Skin epidermis (tissue), 12 donors: ENCODE measurements around the gene FCN1.
"Not testable (repeated sequence)": the region's sequence is repeated elsewhere in the genome, so short reads cannot be mapped to it uniquely, and the experiment has no call there.

Experiments used
- H3K27ac ChIP-seq, 21 experiments: fragments of 200-600 bp; sonication (generic) in 11 of 21; one replicate each; pipeline ENCODE4 v1.5.0; 2020; ENCODE audit warnings: mild to moderate bottlenecking in 3 of 21, inconsistent platforms in 2 of 21, moderate library complexity in 2 of 21
- H3K4me3 ChIP-seq, 7 experiments: fragments of 200-600 bp; sonication (generic) in 2 of 7; one replicate each; pipeline ENCODE4 v1.5.0; 2020; ENCODE audit warnings: inconsistent platforms in 2 of 7, mild to moderate bottlenecking in 2 of 7, moderate library complexity in 1 of 7

The FCN1 gene

GRCh38 chr9:134863941-134864820 is 53.5 kb downstream of the FCN1 start:
- Histone ChIP-seq H3K27ac (no peak overlapping the region), H3K4me3 (no peak overlapping the region)

GRCh38 chr9:134863306-134863902 is 54.3 kb downstream of the FCN1 start:
- Histone ChIP-seq H3K4me3 (no peak overlapping the region), H3K27ac (no peak overlapping the region)

- Histone ChIP-seq H3K4me3 (no peak overlapping the region), H3K27ac (no peak overlapping the region)
Observed at GRCh38 chr9:134861595-134862334, 55.9 kb downstream of the FCN1 start.

- Histone ChIP-seq H3K27ac (no peak overlapping the region), H3K4me3 (no peak overlapping the region)
Observed at GRCh38 chr9:134860510-134860909, 57.2 kb downstream of the FCN1 start.

GRCh38 chr9:134858051-134858841 is 59.5 kb downstream of the FCN1 start:
- no peak overlapping the region for H3K4me3 ChIP-seq
- no peak overlapping the region for H3K27ac ChIP-seq

GRCh38 chr9:134857451-134857850 is 60.3 kb downstream of the FCN1 start:
- not testable (repeated sequence) for H3K4me3 ChIP-seq, H3K27ac ChIP-seq

- H3K4me3 ChIP-seq, result no peak overlapping the region
- no peak overlapping the region for H3K27ac ChIP-seq
Observed at GRCh38 chr9:134855900-134856377, 61.8 kb downstream of the FCN1 start.
